ENCODE results near the gene MOB2.
"Not testable (repeated sequence)": the region's sequence is repeated elsewhere in the genome, so short reads cannot be mapped to it uniquely, and the experiment has no call there.

The MOB2 gene

DNA sequence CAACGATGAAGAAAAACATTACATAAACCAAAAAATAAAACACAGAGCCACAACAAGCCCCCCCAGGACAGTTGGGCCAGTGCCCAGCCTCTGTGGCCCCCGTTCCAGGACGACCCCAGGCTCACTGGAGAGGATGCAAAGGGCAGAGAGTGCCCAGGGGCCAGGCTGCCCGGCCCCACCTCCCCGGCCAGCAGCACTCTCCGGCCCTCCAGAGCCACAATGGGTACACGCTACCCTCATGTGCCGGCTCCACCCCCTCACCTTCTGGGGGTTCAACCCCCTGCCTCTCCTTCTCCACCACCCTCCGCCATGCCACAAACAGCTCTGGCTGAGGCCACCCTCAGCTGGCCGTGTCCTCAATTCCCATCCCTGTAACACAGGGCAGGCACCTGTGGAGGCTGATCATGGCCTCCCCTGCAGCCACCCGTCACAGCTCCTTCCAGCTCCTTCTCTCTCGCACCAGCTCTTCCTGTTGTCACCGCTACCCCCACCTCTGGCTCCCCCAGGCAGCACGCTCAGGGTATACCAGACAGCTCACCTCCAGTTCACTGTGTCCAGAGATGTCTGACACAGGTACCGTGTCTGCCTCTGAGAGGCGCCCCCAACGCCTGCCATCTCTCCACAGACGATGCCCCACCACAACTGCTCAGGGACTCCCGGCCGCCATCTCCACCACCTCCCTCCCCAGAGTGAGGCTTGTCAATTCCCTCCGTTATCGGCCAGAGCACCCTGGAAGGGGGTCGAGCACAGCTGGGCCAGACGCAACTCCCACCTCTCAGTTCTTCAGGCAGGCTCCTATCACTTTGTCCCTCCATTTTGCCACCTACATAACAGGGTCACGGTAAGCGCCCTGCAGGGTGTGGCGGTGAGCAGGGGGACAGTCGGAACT, 30.8 kb upstream of the MOB2 start:
- no peak for DNase-seq

DNA sequence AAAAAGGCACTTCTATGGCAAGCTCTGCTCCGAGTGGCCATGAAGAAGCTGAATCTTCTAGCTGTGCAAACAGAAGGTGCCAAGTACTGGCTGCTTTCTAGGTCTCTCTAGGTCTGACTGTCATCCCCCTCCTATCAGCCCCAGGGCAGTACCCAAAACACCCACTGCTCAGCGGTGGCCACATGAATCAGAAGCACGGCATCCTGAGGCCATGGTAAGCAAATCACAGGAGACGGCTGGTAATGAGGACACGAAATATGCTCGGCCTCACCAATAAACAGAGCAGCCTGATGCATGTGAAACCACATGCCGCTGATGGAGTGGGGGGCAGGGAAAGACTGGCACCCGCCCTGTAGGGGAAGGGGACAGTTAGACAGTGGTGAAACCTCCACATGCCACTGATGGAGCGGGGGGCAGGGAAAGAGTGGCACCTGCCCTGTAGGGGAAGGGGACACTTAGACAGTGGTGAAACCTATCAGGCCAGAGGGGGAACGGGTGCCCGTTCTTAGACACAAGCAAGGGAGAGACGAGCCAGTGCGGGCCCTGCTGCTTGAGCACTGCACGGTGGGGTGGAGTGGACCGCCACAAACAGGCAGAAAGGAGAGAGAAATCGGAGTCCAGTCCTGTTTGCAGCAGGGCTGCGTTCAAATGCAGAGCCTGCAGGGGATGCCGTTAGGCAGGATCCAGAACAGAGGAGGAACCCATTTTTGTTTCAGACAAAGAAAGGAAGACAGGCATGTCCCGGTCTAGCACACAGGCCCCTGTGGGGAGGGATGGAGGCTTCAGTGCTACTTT, 29.9 kb upstream of the MOB2 start:
- DNase-seq = no peak

DNA sequence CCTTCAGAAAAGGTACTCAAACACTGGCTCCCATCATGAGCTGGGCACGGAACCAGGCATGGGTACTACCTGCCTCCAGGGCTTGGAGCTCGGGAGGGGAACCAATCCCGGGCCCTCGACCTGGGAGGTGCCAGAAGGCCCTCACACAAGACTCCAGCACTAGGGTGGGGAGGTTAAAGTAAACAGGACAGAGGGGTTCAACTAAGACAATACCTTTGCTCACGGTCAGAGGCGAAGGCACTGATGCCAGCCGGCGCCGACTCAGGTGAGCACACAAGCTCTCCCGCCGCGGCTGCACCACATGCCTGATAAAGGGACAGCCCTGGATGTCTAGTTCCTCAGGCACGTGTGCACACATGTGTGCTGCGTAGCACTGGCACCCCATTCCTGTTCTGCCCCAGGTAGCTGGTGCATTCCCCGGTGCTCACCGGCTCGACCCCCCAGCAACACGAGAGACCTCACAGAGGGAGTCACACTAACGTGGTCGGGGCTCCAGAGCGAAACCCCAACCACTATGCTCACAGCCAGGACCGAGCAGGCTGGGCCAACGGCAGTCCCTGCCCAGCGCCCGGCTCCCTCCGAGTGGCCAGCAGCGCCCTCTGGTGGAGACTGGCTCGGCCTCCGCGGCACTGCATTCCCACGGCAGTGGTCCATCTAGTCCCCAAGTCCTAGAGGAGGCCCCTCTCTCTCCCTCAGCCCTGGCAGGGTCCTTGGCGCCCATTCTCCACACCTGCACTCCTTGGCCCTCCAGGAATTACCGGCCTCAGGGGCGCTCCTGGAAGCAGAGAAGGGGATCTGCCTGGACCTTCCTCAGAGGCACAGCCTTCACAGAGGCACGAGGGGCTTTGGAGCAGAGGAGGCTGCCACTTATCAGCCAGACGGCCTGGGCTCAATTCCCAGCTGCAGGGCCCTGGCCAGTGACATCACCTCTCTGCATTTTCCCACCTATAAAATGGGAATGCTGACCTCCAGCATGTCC, 28.8 kb upstream of the MOB2 start:
- DNase-seq = peak; percentile 96

DNA sequence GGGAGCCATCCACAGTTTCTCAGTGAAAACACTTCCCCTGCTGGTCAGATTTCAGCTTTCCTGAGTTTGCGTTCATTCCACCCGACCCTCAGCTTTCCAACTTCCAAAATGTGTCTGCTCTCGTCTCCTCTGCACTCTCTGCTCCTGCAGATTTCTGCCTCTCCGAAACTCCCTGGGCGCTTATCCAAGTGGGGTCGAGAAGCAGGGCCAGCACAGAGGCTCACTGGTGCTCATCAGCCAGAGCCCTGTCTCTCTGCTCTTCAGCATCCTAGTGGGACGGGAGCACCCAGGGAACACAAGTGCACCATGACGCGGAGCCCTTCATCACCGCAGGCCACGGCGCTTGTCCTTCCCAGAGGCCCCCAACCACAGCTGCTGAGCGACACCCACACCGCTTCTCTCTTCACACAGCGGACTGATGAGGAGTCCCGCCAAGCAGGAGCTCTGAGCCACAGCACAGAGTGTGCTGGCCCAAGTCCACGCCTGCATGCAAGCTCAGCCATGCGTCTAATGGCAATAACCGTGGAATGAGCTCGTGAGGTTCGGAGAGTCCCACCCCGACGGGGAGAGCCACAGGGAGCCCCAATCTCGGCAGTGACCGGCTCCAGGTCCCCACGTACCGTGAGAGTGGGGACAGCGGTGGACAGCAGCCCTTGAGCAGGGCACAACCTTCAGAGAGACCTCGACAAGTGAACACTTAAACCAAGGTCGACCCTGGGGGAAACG, 27.9 kb upstream of the MOB2 start:
- DNase-seq = no peak

DNA sequence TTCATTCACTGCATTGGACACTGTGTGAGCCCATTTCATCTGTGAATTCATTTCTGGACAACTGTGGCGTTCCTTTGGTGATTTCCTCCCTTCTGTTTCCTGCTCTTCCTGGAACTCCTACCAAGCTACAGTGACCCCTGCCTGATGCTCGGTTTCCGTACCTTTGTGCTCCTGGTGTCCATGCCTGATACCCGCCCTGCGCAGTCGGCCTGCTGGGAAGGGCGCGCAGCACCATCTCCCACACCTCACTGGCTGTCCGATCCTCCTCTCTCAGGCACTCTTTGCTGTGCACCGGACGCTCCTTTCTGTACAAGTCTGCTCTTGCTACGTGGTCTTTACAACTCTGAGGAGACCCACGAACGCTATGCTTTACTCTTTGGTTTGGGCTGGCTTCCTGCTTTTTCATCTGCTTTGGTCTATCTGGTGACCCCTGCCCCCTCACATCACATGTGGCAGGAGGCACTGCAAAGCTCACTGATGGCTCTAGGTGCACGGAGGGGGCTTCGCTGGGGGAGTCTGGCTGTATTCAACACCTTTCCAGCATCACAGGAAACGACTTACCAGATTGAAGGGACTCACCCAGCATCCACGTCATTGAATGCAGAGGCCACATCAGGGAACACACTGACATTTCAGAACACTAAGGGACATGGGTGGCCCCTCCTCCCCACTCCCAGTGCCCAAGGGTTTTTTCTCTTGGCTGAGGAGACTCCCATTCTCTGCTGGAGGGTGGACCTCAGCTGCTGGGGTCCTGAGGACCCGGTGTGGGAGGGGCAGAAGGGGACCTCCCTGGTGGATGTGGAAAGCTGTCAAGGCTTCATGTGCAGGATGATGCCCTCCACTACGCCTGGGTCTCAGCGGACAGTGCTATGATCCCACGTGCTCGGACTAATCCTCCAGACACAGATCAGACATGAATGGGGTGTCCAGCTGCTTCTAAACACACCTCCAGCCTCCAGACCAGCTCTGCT, 27.0 kb upstream of the MOB2 start:
- no peak for DNase-seq

DNA sequence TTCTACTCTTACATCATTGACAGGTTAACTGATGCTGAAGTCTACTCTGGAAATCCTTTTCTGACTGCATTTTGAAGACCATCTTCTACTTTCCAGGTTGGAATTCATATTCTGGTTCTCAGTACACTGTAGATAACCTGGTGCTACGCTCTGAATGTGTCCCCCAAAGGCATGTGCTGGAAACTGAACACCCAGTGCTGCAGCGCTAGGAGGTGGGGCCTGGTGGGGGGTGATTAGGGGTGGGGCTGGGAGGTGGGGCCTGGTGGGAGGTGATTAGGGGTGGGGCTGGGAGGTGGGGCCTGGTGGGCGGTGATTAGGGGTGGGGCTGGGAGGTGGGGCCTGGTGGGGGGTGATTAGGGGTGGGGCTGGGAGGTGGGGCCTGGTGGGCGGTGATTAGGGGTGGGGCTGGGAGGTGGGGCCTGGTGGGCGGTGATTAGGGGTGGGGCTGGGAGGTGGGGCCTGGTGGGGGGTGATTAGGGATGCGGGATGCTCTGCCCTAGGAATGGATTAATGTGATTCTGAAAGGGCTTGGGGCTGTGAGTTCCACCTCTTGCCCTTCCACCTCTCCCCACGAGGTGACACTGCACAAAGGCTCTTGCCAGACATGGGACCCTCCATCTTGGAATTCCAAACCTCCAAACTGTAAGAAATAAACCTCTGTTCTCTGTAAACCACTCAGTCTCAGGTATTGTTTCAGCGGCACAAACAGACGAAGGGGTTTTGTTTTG, 26.1 kb upstream of the MOB2 start:
- DNase-seq = not testable (repeated sequence)

DNA sequence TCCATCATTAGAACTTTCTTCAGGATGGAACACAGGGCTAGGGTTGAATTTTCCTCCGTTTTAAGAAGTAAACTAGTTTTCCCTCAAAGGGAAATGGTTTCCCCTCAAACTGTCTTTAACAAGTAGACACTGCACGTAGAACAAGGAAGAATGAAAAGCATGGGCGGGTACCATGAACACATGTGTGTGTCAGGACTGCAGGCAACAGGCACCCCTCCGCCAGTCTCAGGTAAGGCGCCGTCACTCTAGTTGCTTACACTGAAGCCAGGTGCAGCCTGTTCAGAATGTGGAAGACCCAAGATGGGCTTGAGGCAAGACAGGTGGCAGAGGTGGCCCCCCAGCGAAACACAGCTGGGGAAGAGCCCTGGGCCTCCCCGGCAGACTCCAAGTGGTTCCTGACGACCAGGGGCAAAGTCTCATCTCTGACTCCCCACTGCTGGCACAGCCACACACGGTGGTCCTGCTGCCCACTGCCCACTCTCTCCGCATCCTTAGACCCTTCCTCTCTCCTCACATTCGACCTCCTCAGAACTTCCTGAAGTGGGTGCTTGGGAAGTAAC, 25.4 kb upstream of the MOB2 start:
- no peak for DNase-seq

DNA sequence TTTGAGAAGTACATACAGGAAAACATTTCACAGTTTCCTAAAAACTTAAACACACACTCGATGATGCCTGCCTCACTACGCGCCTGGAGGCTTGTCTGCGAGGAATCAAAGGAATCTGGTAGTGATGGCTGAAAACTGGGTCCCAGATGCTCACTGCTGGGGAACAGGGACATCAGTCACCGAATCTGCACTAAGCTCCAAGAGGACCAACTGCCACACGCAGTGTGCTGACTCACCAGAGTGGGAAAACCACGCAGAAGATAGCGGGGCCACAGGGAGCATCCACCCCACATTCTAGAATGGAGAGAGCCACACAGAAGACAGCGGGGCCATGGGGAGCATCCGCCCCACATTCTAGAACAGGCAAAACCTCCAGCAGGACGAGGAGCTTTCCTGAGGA, 24.3 kb upstream of the MOB2 start:
- no peak for DNase-seq

DNA sequence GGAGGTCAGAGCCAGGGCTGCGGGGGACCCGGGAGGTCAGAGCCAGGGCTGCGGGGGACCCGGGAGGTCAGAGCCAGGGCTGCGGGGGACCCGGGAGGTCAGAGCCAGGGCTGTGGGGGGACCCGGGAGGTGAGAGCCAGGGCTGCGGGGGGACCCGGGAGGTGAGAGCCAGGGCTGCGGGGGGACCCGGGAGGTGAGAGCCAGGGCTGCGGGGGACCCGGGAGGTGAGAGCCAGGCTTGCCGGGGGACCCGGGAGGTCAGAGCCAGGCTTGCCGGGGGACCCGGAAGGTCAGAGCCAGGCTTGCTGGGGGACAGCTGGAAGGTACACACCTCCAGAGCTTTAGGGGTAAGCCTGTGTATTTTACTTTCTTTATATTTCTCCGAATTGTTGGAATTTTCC, 23.8 kb upstream of the MOB2 start:
- not testable (repeated sequence) for DNase-seq

DNA sequence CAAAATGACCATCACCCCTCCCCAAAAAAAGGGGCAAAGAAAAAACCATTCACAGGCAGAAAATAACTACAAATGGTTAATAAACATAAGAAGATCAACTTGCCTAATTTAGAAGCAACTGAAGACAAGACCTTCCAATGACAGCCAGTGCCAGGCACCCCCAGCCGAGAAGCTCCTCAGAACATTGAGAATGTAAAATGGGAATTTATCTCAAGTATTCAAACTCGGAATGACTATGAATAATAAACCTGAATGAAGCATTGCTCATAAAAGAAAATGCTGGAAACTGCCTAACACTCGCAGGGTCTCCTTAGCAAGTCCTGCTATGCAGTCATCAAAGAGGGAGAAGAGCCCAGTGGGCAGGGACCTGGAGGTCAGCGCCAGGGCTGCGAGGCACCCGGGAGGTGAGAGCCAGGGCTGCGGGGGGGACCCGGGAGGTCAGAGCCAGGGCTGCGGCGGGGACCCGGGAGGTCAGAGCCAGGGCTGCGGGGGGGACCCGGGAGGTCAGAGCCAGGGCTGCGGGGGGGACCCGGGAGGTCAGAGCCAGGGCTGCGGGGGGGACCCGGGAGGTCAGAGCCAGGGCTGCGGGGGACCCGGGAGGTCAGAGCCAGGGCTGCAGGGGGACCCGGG, 23.2 kb upstream of the MOB2 start:
- no peak for DNase-seq

DNA sequence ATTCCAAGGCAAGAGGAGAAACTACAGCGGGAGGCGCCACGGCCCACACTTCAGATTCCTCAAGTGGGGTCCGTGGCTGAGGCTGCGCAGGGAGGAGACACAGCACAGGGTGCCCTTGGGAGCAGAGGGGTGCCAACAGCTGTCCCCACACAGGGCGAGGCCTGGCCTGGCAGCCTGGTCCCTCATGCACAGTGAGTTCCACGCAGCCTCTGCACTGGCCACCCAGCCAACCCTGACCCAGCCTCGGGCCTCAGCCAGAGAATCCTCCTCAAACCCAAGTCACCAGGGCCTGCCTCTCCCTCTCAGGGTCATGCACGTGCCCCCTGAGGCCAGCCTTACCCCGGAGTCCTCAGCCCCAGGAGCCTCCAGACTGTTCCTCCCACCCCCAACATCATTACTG, 22.4 kb upstream of the MOB2 start:
- DNase-seq = no peak

DNA sequence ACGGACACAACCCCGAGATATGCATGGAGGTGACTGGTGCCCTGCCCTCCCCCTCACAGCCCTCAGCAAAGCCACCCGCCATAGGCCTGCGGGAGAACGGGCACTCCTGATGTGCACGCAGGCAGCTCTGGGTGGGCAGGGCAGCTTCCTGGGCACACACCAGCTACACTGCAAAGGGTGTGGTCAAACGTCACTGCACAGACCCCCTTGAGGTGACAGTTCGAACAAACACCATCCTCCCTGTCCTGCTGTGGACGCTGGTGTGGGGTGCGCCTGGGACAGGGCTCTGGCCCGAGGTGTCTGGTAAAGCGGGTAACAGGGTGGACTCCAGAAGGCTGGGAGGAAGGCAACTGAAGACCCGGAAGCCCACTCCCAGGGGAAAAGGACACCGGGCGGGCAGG, 21.9 kb upstream of the MOB2 start:
- DNase-seq = no peak

DNA sequence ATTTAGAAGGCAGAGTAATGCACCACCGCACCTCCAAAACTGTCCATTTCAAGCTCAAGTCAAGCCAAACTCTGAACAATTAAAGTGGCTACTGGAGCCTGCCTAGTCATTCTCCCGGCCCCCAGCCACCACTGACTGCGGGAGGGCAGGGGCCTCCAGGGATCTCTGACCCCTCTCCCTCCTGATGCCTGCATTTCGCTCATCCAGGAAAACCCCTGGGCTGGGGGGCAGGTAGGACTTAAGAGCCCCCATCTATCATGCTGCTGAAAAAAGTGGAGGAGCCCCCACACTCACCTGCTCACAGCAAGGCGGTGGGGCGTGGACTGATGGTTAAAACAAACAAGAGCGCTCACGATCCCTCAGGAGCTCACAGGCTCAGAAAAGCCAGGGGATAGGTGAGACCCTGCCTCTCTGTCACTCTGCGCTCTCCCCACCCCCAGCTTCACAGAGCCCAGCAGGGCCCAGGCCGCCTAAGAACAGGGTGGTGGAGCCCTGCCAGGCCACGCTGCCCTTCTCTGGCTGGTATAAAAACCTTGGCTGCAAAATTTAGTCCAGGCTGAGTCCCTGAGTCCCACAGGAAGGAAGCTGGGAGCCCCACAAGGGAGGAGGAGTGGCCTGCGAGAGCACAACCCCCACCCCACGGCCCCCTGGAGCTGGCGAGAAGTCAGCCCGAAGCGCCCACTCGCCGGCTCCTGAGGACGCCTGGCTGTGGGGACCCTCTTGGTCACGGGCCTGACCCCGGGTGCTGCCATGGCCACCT, 21.0 kb upstream of the MOB2 start:
- DNase-seq = no peak

DNA sequence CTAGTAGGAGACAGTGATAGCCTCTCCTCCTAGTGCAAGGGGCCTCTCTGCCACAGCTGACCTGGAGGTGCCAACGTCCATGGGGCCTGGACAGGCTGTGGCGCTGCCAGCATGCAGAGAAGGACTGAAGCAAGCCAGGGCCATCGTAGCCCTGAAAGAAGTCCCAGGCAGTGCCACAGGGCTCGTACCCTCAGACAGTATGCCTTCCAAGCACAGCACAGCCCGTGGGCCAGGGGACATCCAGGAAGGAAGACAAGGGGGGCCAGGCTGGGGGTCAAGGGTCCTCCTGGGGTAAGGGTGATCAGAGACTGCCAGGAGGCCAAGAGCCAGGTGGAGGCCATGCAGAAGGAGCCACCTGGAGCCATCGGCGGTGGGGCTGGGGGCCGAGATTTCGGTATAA, 20.4 kb upstream of the MOB2 start:
- DNase-seq = no peak

DNA sequence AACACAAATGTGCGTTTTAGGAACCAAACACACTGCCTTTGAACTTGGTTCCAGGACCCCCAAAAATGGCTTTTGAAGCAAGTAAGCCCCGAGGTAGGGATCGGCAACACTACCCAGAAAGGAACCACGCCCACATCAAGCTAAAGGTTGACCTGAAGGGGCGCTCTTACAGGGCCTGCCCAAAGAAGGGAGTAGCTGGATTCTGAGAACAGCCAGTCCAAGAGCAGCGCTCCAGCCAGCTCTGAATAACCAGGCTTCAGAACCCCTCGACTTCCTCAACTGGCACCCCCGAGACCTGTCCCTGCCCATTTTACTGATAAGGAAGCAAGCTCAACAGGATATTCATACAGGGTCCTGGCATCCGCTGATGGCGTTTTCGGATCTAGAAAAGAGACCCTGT, 18.9 kb upstream of the MOB2 start:
- no peak for DNase-seq

DNA sequence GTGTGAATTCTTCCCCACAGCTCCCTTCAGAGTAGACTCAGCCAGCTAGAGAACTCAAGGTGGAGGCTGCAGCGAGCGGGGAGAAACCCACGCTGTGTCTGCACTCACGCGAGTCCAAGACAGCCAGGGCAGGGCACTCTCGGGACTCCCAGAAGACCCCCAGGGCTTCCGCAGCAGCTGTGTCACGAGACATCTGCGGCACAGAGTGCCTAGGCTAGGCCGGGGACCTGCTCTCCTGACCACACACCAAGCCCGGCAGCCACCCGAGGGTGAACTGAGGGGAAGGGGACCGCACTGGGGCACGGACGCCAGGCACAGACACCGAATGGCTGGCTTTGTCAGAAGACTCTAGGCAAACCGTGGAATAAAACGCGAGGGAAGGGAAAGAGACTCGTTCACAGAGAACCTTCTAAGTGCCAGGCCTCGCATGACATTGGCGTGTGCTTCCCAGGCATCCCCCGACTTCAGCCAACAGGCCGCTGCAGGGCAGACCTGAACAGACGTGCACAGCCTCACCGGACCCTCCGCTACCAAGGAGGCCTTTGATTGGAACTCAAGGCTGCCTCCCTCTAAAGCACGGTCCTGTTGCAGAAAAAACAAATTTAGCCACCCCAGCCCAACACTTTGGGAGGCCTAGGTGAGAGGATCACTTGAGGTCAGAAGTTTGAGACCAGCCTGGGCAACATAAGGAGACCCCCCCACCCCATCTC, 18.2 kb upstream of the MOB2 start:
- DNase-seq = no peak

DNA sequence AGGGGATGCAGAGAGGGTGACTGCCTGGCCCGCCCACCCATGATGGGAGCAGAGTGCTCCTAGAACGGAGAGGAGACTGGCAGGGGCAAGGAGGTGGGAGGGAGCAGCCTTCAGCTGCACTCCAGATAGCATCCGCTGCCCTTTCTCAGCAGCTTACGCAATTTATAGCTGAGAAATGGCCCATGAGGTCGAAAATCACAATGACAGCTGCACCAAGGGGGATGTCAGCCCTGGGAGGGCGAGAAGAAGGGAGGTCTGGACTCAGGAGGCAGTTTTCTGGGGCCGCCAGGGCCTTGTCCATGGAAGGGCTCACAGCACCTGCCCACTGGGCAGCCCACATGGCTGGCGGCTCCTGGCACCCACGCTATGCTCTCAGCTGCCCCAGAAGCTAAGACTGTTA, 17.6 kb upstream of the MOB2 start:
- no peak for DNase-seq

DNA sequence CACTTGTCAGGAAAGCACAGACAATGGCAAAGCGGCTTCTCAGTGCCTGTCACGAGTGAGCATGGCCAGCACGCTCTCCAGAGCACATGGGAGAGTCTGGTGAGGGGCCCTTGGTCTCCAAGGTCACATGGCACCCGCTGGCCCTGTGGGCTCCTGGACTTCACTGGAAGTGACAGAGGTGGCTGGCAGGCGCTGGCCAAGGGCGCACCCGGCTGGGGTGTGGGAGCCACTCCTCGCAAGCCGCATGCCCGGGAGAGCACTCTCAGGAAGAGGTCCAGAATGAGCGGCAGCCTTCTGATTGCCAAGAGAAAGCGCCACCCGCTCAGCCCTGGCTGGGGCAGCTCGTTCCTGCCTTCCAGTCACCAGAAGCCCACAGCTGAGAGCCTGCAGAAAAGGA, 17.1 kb upstream of the MOB2 start:
- no peak for DNase-seq
